KMS-11 (cell line): Measurements from ENCODE around the gene IMMP2L.

Source experiments
- H2AFZ ChIP-seq: fragments of 200-600 bp; sonication (generic); 2 replicates; pipeline ENCODE4 v1.6.1; 2016; ENCODE audit warnings: antibody characterized with exemption, mixed run types, low read depth
- H3K27ac ChIP-seq: fragments of 200-600 bp; sonication (generic); 2 replicates; pipeline ENCODE4 v1.6.1; 2016; ENCODE audit warnings: mild to moderate bottlenecking, mixed run types
- H3K27me3 ChIP-seq: fragments of 200-600 bp; sonication (generic); 2 replicates; pipeline ENCODE4 v1.6.1; 2017; ENCODE audit warnings: mild to moderate bottlenecking, low read depth, mixed run types, moderate library complexity; ENCODE audit not compliant: insufficient read depth
- H3K36me3 ChIP-seq: fragments of 200-600 bp; sonication (generic); 2 replicates; pipeline ENCODE4 v1.6.1; 2017; ENCODE audit warnings: mild to moderate bottlenecking, mixed run types; ENCODE audit not compliant: insufficient read depth
- H3K4me1 ChIP-seq: fragments of 200-600 bp; sonication (generic); 2 replicates; pipeline ENCODE4 v1.6.1; 2016; ENCODE audit warnings: mild to moderate bottlenecking, low read depth, mixed run types; ENCODE audit not compliant: poor library complexity, severe bottlenecking
- H3K4me2 ChIP-seq: fragments of 200-600 bp; sonication (generic); 2 replicates; pipeline ENCODE4 v1.7.0; 2016; ENCODE audit warnings: mild to moderate bottlenecking, mixed run types
- H3K4me3 ChIP-seq: fragments of 200-600 bp; sonication (generic); IDR thresholded peaks from 2 replicates; pipeline ENCODE4 v1.6.1; 2017; ENCODE audit warnings: low read depth, low read length, mixed read lengths; ENCODE audit not compliant: insufficient read depth
- H3K79me2 ChIP-seq: fragments of 200-600 bp; sonication (generic); 2 replicates; pipeline ENCODE4 v1.6.1; 2016; ENCODE audit warnings: low read depth, mixed run types; ENCODE audit not compliant: insufficient read depth
- H3K9ac ChIP-seq: fragments of 200-600 bp; sonication (generic); 2 replicates; pipeline ENCODE4 v1.6.1; 2016; ENCODE audit warnings: mild to moderate bottlenecking, mixed run types
- H4K20me1 ChIP-seq: fragments of 200-600 bp; sonication (generic); 2 replicates; pipeline ENCODE4 v1.6.1; 2016; ENCODE audit warnings: mild to moderate bottlenecking, mixed run types; ENCODE audit not compliant: insufficient read depth
- TF ChIP-seq, protein P1 (sequence below): fragments of 200-600 bp; sonication (generic); conservative IDR thresholded peaks from 2 replicates; pipeline ENCODE4 v1.6.1; 2017; ENCODE audit warnings: low read depth, mild to moderate bottlenecking, antibody characterized with exemption, low read length, moderate library complexity, mixed read lengths

IMMP2L gene

GRCh38 chr7:111239437-111239836, 322.9 kb downstream of the IMMP2L start:
- H3K4me1 ChIP-seq: no peaks in the 10 kb centered on the region
- H3K27ac ChIP-seq: no peak overlapping the region
- no peaks in the 10 kb centered on the region for H3K27me3 ChIP-seq
- TF ChIP-seq, protein P1, sequence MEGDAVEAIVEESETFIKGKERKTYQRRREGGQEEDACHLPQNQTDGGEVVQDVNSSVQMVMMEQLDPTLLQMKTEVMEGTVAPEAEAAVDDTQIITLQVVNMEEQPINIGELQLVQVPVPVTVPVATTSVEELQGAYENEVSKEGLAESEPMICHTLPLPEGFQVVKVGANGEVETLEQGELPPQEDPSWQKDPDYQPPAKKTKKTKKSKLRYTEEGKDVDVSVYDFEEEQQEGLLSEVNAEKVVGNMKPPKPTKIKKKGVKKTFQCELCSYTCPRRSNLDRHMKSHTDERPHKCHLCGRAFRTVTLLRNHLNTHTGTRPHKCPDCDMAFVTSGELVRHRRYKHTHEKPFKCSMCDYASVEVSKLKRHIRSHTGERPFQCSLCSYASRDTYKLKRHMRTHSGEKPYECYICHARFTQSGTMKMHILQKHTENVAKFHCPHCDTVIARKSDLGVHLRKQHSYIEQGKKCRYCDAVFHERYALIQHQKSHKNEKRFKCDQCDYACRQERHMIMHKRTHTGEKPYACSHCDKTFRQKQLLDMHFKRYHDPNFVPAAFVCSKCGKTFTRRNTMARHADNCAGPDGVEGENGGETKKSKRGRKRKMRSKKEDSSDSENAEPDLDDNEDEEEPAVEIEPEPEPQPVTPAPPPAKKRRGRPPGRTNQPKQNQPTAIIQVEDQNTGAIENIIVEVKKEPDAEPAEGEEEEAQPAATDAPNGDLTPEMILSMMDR: no peak
- H3K4me2 ChIP-seq: no peak overlapping the region
- no peak overlapping the region for H3K4me3 ChIP-seq
- no peaks in the 10 kb centered on the region for H3K79me2 ChIP-seq
- H3K36me3 ChIP-seq: no peaks in the 10 kb centered on the region
- H3K9ac ChIP-seq: no peak overlapping the region
- no peaks in the 10 kb centered on the region for H4K20me1 ChIP-seq
- no peak overlapping the region for H2AFZ ChIP-seq

GRCh38 chr7:111238886-111239285, 323.4 kb downstream of the IMMP2L start:
- Histone ChIP-seq H3K9ac (no peak overlapping the region), H3K36me3 (no peaks in the 10 kb centered on the region), H3K27me3 (no peaks in the 10 kb centered on the region), H3K4me2 (no peak overlapping the region), H2AFZ (no peak overlapping the region), H3K79me2 (no peaks in the 10 kb centered on the region), H3K27ac (no peak overlapping the region), H4K20me1 (no peaks in the 10 kb centered on the region), H3K4me1 (no peaks in the 10 kb centered on the region), H3K4me3 (no peak overlapping the region)
- TF ChIP-seq, protein P1: no peak

DNA sequence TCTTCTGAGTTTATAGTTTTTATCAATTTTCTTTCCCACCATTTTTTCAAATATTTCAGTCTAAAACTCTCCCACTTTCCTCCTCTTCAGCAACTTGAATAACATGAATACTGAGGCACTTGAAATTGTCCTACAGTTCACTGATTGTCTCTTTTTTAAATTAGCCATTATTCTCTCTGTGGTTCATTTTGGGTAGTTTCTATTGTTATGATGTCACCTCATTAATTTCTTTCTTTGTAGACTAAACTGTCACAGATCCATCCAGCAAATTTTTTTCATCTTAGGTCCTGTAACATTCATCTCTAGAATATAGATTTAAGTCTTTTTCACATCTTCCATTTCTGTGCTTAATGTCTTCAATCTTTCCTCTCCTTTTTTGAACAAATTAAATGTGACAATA, 326.6 kb downstream of the IMMP2L start:
- no peaks in the 10 kb centered on the region for H3K36me3 ChIP-seq
- no peak overlapping the region for H3K4me3 ChIP-seq
- H4K20me1 ChIP-seq: no peaks in the 10 kb centered on the region
- H3K9ac ChIP-seq: no peak overlapping the region
- no peak overlapping the region for H3K4me2 ChIP-seq
- H3K27ac ChIP-seq: no peak overlapping the region
- TF ChIP-seq, protein P1: no peak
- H3K4me1 ChIP-seq: no peaks in the 10 kb centered on the region
- no peak overlapping the region for H2AFZ ChIP-seq
- H3K27me3 ChIP-seq: no peaks in the 10 kb centered on the region
- no peaks in the 10 kb centered on the region for H3K79me2 ChIP-seq

- no peaks in the 10 kb centered on the region for H3K4me1 ChIP-seq
- no peaks in the 10 kb centered on the region for H3K27me3 ChIP-seq
- H3K36me3 ChIP-seq: no peaks in the 10 kb centered on the region
- H3K4me2 ChIP-seq: no peak overlapping the region
- H3K27ac ChIP-seq: no peak overlapping the region
- H2AFZ ChIP-seq: no peak overlapping the region
- H3K79me2 ChIP-seq: no peaks in the 10 kb centered on the region
- TF ChIP-seq, protein P1: no peak
- no peak overlapping the region for H3K9ac ChIP-seq
- H4K20me1 ChIP-seq: no peaks in the 10 kb centered on the region; the same call in 1 of the 2 replicates
- no peak overlapping the region for H3K4me3 ChIP-seq
Measured at GRCh38 chr7:111232249-111233084, 329.8 kb downstream of the IMMP2L start.
